ENCODE measurements around the gene POLN. TPM values are rescaled to one million over a fixed set of nuclear protein-coding genes. Genes with fewer than 3 reads are reported as not detected.
A peak's percentile ranks its signal among the peaks of the same experiment; 100 is the strongest.
"Not testable (repeated sequence)": the region's sequence is repeated elsewhere in the genome, so short reads cannot be mapped to it uniquely, and the experiment has no call there.

POLN gene
- total RNA-seq, 2 donors from 2014 or later, result 1.3 to 2.8 TPM

DNA sequence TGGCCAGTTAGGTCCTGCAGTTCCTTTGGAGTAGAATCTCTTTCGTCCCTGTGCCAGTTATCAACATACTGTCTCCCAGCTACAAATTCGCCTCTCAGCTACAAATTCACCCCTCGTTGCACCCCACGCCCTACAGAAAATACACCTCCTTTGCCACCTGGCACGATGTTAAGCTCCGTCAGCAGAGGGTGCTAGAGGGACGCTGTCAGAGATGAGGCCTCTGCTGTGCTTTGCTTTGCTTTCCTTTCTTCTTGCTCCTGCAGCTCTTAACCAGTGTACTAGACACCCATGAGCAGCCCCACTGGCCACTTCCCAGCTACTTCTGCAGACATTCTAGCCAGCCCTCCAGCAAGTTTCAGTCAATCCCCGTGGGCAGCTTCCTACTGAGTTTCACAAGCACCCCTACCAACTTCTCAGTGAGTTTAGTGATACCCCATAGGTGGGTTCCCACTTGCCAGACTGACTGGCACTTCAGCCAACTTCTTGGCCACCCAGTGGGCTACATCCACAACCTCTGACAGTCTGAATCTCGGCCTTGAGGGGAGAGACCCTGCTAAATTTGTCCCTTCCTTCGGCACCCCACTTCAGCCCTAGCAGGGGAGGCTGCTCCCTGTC is 21.8 kb downstream of the POLN start:
- no peaks in the 10 kb centered on the region for H3K27me3 ChIP-seq
- TF ChIP-seq, protein P1, sequence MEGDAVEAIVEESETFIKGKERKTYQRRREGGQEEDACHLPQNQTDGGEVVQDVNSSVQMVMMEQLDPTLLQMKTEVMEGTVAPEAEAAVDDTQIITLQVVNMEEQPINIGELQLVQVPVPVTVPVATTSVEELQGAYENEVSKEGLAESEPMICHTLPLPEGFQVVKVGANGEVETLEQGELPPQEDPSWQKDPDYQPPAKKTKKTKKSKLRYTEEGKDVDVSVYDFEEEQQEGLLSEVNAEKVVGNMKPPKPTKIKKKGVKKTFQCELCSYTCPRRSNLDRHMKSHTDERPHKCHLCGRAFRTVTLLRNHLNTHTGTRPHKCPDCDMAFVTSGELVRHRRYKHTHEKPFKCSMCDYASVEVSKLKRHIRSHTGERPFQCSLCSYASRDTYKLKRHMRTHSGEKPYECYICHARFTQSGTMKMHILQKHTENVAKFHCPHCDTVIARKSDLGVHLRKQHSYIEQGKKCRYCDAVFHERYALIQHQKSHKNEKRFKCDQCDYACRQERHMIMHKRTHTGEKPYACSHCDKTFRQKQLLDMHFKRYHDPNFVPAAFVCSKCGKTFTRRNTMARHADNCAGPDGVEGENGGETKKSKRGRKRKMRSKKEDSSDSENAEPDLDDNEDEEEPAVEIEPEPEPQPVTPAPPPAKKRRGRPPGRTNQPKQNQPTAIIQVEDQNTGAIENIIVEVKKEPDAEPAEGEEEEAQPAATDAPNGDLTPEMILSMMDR (IDR thresholded peaks at IDR 0.05), result peak; percentile 70 to 91
- peaks cover 0 to 4% of the 10 kb centered on the region in 2 donors for H3K4me1 ChIP-seq
- no peaks in the 10 kb centered on the region for H3K9me3 ChIP-seq
- no peak overlapping the region for H3K27ac ChIP-seq
- no peak overlapping the region for H3K4me3 ChIP-seq
- DNase-seq (ENCODE audit: low spot score), result peak; percentile 72
- H3K36me3 ChIP-seq, result no peaks in the 10 kb centered on the region

DNA sequence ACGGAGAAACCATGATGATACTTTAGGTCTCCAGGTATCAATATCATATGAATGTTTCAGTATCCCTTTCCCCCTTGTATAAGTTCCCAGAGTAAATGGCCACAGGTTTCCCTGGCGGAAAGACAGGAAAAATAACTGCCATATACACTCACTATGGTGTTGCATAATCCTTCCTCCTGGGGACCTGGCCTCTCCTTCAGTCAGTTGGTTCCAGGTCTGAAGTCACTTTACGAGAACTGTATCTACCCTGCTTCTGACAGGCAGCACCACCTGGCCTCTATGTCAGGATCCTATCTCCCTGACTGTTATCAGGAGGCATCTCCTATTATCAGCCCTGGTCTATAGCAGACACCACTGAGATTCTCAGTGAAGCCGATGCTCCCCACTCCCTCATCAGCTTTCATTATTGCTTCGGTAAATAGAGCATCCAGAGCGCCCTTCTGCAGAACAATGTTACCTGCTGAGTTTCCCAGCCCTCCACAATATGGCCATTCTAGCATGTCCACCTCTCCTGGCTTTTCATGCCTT is 22.6 kb downstream of the POLN start:
- TF ChIP-seq, protein P1 (IDR thresholded peaks at IDR 0.05), result no peak
- Histone ChIP-seq H3K4me3 (no peak overlapping the region), H3K9me3 (no peaks in the 10 kb centered on the region), H3K36me3 (no peaks in the 10 kb centered on the region), H3K4me1 (peaks cover 0 to 4% of the 10 kb centered on the region in 2 donors), H3K27ac (no peak overlapping the region), H3K27me3 (no peaks in the 10 kb centered on the region)
- DNase-seq (ENCODE audit: low spot score), result no peak

DNA sequence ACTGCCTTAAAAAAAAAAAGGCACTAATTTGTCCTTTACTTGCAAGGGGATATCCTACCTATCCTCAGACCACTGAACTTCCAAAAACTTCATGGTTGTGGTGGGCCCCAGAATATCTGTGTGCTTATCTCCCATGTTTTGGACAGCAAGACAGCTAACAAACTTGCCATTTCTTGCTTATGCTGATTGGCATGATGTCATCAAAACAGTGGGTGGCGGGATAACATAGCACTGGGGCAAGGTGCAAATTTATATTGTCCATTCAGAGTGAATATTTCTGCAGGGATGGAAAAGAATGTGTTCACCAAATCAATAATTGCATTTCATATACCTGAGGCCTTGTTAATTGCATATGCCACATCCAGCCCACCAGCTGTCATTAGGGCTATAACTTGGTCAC is 23.5 kb downstream of the POLN start:
- H3K27ac ChIP-seq, result no peak overlapping the region
- no peak for DNase-seq (ENCODE audit: low spot score)
- TF ChIP-seq, protein P1 (IDR thresholded peaks at IDR 0.05), result no peak

DNA sequence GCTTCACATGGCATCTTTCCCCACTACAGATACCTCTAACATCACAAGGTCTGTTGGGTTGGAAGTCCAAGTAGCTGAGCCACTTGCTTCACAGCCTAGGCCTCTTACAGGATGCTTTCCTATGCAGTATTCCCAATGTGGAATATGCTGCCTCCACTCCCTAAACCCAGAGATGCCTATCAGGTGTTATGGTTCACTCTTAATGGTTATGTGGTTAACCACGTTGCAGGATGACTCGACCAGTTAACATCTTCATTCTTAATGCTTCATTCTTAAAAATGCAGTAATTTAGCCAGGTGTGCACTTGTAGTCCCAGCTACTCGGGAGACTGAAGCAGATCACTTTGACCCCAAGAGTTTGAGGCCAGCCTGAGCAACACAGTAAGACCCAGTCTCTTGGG is 24.2 kb downstream of the POLN start:
- H3K27me3 ChIP-seq, result no peaks in the 10 kb centered on the region
- no peak overlapping the region for H3K27ac ChIP-seq
- TF ChIP-seq, protein P1 (IDR thresholded peaks at IDR 0.05), result no peak
- no peak overlapping the region for H3K4me3 ChIP-seq
- no peak for DNase-seq (ENCODE audit: low spot score)
- H3K4me1 ChIP-seq, result peaks cover 0 to 4% of the 10 kb centered on the region in 2 donors
- H3K9me3 ChIP-seq, result no peaks in the 10 kb centered on the region
- no peaks in the 10 kb centered on the region for H3K36me3 ChIP-seq

More for the DNA sequence above, 23.5 kb downstream of the POLN start:
- Histone ChIP-seq H3K36me3 (no peaks in the 10 kb centered on the region), H3K27me3 (no peaks in the 10 kb centered on the region), H3K9me3 (no peaks in the 10 kb centered on the region), H3K4me1 (peaks cover 0 to 4% of the 10 kb centered on the region in 2 donors), H3K4me3 (no peak overlapping the region)

DNA sequence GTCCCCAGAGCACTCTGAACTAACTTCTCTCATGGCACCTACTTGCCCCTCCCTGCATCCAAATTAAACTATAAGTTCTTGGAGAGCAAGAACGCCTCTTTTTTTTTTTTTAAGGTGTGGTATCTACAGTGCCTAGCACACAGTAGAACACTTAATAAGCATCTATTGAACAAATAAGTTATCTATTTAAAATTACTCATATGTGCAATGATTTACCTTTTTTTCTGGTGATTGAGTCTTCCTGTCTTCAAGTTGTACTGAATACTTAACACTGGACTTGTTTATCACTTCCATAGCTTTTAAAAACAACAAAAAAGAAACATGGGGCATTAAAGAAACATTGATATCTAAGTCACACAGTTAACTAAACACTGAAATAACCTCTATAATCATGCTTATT is 29.1 kb downstream of the POLN start:
- Histone ChIP-seq H3K9me3 (no peaks in the 10 kb centered on the region), H3K27me3 (no peaks in the 10 kb centered on the region), H3K36me3 (no peaks in the 10 kb centered on the region), H3K4me3 (no peak overlapping the region), H3K27ac (no peak overlapping the region), H3K4me1 (no peaks in the 10 kb centered on the region)
- TF ChIP-seq, protein P1 (IDR thresholded peaks at IDR 0.05), result no peak
- DNase-seq (ENCODE audit: low spot score), result no peak

DNA sequence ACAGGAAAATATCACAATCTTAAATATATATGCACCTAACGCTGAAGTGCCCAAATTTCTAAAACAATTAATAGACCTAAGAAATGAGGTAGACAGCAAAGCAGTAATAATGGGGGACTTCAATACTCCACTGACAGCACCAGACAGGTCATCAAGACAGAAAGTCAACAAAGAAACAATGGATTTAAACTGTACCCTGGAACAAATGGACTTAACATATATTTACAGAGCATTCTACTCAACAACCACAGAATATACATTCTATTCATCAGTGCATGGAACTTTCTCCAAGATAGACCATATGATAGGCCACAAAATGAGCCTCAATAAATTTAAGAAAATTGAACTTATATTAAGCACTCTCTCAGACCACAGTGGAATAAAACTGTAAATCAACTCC is 39.1 kb downstream of the POLN start:
- not testable (repeated sequence) for H3K27ac ChIP-seq; H3K27me3 ChIP-seq; H3K4me1 ChIP-seq; DNase-seq (ENCODE audit: low spot score); H3K9me3 ChIP-seq; H3K36me3 ChIP-seq; H3K4me3 ChIP-seq
